ENCODE measurements around the gene SLCO4C1. TPM values are rescaled to one million over a fixed set of nuclear protein-coding genes. Genes with fewer than 3 reads are reported as not detected.
A peak's percentile ranks its signal among the peaks of the same experiment; 100 is the strongest.

The SLCO4C1 gene
- total and polyA plus RNA-seq, 2 of the 13 experiments (the other 11 are each of a cell fraction or from before 2014, with no cell fraction given) = 1.3 to 7.8 TPM

DNA sequence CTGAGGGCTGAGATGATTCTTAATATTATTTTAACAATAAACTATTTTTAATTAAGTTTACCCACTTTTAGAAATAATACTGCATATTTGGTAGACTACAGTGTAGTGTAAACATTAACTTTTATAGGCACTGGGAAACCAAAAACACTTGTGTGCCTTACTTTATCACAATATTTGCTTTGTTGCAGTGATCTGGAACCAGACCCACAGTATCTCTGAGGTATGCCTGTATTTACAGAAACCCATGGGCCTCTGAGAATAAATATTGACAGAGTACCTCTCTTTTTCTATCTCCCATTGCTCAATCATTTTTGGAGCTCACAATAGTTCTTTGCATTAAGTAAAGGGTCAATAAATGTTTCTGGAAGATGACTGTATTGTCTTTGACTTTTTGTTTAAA, 73.3 kb downstream of the SLCO4C1 start (continued):
- TF ChIP-seq, protein P1, sequence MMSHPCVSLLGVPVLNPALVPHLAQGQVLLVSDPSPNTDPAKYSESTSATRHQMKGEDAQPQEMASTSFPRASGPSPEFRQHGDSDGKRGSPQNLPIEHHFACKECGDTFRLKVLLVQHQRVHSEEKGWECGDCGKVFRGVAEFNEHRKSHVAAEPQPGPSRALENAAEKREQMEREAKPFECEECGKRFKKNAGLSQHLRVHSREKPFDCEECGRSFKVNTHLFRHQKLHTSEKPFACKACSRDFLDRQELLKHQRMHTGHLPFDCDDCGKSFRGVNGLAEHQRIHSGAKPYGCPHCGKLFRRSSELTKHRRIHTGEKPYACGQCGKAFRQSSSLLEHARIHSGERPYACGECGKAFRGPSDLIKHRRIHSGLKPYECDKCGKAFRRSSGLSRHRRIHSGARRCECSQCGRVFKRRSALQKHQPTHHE (CRISPR knock-in tag; IDR thresholded peaks at IDR 0.05; ENCODE audit: borderline replicate concordance) = no peak
- no peak for TF ChIP-seq CCAR2 (optimal IDR thresholded peaks at IDR 0.05; ENCODE audit: low read depth, low read length)
- TF ChIP-seq CTCF (CRISPR knock-in tag; IDR thresholded peaks at IDR 0.05) = no peak
- TF ChIP-seq KDM4B (CRISPR knock-in tag; IDR thresholded peaks at IDR 0.05) = peak; percentile 93; the same call in 1 of the 2 replicates
- peak; percentile 93 for TF ChIP-seq GATA4 (IDR thresholded peaks at IDR 0.05; ENCODE audit: borderline replicate concordance, low read depth)
- no peak; the same call in 1 of the 2 replicates for TF ChIP-seq ZMYM3 (CRISPR knock-in tag; IDR thresholded peaks at IDR 0.05)
- peak; percentile 99 for TF ChIP-seq MBD4 (IDR thresholded peaks at IDR 0.05; ENCODE audit: borderline replicate concordance, low read length)
- TF ChIP-seq NKX3-1 (CRISPR knock-in tag; IDR thresholded peaks at IDR 0.05) = peak; percentile 89
- TF ChIP-seq DNMT3B (CRISPR knock-in tag; conservative IDR thresholded peaks at IDR 0.05) = peak; percentile 86
- TF ChIP-seq RNF219 (CRISPR knock-in tag; IDR thresholded peaks at IDR 0.05) = no peak
- TF ChIP-seq ARID2 (CRISPR knock-in tag; IDR thresholded peaks at IDR 0.05; ENCODE audit: borderline replicate concordance) = peak; percentile 62; the same call in 1 of the 2 replicates
- no peak for TF ChIP-seq BCLAF1 (IDR thresholded peaks at IDR 0.05)
